NCI-H510A treated with DMSO at 0.1 percent for 48 hours (cell line): Measurements from ENCODE around the gene PDXDC1.
"Not testable (repeated sequence)": the region's sequence is repeated elsewhere in the genome, so short reads cannot be mapped to it uniquely, and the experiment has no call there.

ENCODE experiments used
- DNase-seq: peaks from one replicate; lab custom pipeline; 2025; lab: John Stamatoyannopoulos, UW

PDXDC1 gene

DNA sequence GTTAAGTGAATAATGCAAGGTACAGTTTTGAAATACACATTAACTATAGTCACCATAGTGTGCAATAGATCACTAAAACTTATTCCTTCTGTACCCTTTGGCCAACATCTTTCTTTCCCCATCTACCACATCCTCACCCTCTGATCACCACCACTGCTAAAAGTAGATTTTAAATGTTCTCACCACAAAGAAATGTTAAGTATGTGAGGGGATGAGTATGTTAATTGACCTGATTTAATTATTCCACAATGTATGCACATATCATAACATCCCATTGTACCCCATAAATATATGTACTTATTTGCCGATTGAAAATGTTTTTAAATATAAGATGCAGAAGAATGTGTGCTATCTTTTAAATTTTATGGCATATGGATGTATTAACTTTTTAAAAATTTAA lies 188.2 kb downstream of the PDXDC1 start:
- DNase-seq: not testable (repeated sequence)

DNA sequence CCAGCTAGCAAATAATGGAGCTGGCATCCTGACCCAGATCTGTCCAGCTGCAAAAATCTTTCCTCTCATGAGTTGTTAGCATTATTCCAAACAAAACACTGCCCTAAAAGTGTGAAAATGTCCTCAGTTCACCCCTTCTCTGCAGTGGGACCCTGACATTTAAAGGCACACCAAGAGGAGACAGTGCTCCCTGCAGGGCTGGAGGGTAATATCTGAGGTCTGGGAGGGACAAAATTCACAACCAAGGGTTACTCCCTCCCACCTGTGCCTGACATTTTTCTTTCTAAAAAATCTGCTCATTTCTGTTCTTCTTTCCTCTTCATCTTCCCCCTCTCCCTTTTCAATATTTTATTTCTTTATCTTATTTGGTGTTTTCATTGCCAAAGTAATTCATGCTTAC lies 191.4 kb downstream of the PDXDC1 start:
- DNase-seq: not testable (repeated sequence)

DNA sequence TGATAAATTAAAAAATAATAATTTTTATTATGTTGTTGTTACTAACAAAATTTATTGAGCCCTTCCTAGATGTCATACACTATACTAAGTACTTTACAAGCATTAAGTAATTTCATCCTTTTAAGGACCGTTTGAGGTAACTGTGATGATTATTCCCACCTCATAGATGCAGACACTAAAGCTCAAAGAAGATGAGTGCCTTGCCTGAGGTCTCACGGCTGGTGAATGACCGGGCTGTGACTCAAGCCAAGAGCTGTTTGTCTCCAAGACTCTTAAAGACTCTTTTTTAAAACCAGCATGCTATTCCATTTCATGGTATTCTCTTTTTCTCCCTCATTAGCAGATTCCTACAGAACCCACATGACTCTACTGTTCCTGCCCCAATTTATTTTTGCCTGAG lies 193.5 kb downstream of the PDXDC1 start:
- DNase-seq: not testable (repeated sequence)

DNA sequence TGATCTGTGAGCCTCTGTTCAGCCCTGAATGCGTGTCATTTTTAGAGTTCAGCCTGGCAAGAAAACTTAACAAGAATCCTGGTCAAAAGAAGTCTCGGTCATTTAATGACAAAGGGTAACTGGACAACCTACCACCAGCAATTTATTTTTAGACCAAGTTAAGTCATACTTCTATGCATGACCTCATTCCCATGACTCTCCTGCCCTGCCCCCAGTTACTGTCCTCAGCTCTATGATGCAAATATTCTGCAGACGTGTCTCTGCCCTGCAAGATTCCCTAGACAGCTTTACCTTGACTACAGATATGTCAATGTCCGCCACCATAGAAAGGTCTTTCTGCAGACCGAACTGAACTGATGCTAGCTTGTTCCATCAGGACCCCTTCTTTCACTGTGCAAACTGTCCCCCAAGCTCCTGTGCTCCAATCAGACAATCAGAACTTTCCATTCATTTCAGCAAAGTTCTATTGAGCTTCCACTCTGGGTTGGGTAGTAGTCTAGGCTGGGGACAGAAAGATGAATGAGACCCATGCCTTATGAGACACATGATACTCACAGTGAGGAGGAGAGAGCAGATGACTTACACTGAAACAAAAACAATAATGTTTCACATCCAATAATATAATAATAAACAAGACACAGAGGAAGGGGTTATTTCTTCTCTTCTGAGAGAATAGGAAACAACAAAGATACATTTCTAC lies 194.3 kb downstream of the PDXDC1 start:
- DNase-seq: not testable (repeated sequence)

DNA sequence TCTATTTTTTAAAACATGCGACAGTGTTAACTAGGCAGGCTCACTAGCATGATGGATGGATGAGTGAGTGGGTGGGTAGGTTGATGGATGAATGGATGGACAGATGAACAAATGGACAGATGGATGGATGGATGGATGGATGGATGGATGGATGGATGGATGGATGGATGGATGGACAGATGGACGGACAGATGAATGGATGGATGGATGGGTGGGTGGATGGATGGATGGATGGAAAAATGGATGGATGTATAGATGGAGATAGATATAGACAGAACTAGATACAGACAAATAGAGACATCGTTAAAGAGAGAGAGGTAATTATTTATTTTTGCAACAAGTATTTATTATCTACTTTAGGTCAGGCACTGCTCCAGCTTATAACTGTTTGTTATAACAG lies 205.1 kb downstream of the PDXDC1 start:
- not testable (repeated sequence) for DNase-seq

DNA sequence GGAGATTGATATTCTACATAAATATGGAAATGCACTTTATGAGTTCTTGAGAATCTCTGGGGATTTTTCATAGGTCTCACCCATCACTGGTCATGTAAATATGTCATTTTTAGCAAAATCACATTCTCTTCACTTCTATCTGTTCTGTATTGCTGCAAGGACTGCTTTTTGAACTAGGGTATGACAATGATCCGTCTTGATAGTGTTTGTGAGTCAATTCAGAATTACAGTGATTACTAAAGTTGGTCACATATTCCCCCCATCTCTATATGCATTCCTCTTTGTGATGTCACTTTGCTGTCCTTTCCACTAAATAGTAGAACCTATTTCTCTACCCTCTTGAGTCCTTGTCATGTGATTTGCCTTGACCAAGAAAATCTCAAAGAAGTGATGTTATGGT lies 206.1 kb downstream of the PDXDC1 start:
- not testable (repeated sequence) for DNase-seq

DNA sequence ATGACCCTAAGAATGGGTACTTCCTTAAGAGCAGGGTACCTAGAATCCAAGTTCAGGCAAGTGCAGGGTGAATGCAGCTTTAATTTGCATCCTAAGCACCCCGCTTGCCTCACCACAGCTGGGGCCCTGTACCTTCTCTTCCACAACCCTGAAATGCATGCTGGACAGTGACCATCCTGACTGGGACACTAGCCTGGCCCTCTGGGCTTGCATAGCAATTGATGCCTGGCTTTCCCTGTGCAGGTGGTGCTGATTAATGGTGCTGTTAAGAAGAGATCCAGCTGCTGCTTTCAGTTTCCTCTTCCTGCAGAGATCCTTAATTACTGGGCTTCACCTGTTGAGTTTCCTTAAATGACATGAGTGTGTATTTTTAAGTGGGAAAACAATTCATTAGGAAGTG lies 209.2 kb downstream of the PDXDC1 start:
- not testable (repeated sequence) for DNase-seq
